GM12878 (cell line): ENCODE results near the gene UVRAG. TPM values are rescaled to one million over a fixed set of nuclear protein-coding genes. Genes with fewer than 3 reads are reported as not detected.
A peak's percentile ranks its signal among the peaks of the same experiment; 100 is the strongest.

Source experiments
- ATF7 ChIP-seq: fragments of 450-650 bp; IDR thresholded peaks from 2 replicates; pipeline ENCODE4 v1.6.1; 2016; ENCODE audit warnings: low read depth, mild to moderate bottlenecking
- CEBPB ChIP-seq, 2 experiments: fragments of 150-350 bp in 1 of 2; IDR thresholded peaks; 2 replicates each; pipeline ENCODE4 v1.6.1; 2012 to 2014; ENCODE audit warnings: low read depth in 2 of 2, low read length in 2 of 2, borderline replicate concordance in 1 of 2, inconsistent platforms in 1 of 2
- CHD1 ChIP-seq: IDR thresholded peaks from 2 replicates; pipeline ENCODE4 v1.6.1; 2012; ENCODE audit warnings: low read depth, low read length, improper control_type of control experiment
- CHD2 ChIP-seq: IDR thresholded peaks from 2 replicates; pipeline ENCODE4 v1.6.1; 2011; ENCODE audit warnings: low read depth, low read length, improper control_type of control experiment, borderline replicate concordance
- CHD4 ChIP-seq: fragments of 200-600 bp; sonication (generic); IDR thresholded peaks from 2 replicates; pipeline ENCODE4 v1.6.1; 2016; ENCODE audit warnings: mild to moderate bottlenecking
- CREB1 ChIP-seq: IDR thresholded peaks from 2 replicates; pipeline ENCODE4 v1.6.1; 2012; ENCODE audit warnings: low read depth, mild to moderate bottlenecking, inconsistent platforms
- EGR1 ChIP-seq, 2 experiments: IDR thresholded peaks; 1 replicate in 1 of 2; 2 replicates in 1 of 2; pipeline ENCODE4 v1.6.1; 2011 to 2012; ENCODE audit warnings: low read depth in 2 of 2, low read length in 2 of 2, borderline replicate concordance in 1 of 2, mild to moderate bottlenecking in 1 of 2, moderate library complexity in 1 of 2
- ESRRA ChIP-seq: IDR thresholded peaks from 2 replicates; pipeline ENCODE4 v1.6.1; 2012; ENCODE audit warnings: mild to moderate bottlenecking, low read length, improper control_type of control experiment
- IRF4 ChIP-seq: IDR thresholded peaks from 2 replicates; pipeline ENCODE4 v1.6.1; 2011; ENCODE audit warnings: low read depth, low read length
- MTA2 ChIP-seq: fragments of 450-650 bp; IDR thresholded peaks from 2 replicates; pipeline ENCODE4 v1.6.1; 2016; ENCODE audit warnings: low read depth, mild to moderate bottlenecking, moderate library complexity
- MYB ChIP-seq: fragments of 150-350 bp; IDR thresholded peaks from 2 replicates; pipeline ENCODE4 v1.6.1; 2014; ENCODE audit warnings: mild to moderate bottlenecking, low read depth, low read length, borderline replicate concordance
- NBN ChIP-seq: fragments of 450-650 bp; IDR thresholded peaks from 2 replicates; pipeline ENCODE4 v1.6.1; 2016
- NR2C1 ChIP-seq: fragments of 450-650 bp; IDR thresholded peaks from 2 replicates; pipeline ENCODE4 v1.6.1; 2017; ENCODE audit warnings: antibody characterized with exemption, mild to moderate bottlenecking, moderate library complexity
- NR2C2 ChIP-seq: IDR thresholded peaks from 2 replicates; pipeline ENCODE4 v1.6.1; 2011; ENCODE audit warnings: borderline replicate concordance, low read depth; ENCODE audit not compliant: control insufficient read depth, insufficient read length
- PAX5 ChIP-seq: IDR thresholded peaks from 2 replicates; pipeline ENCODE4 v1.6.1; 2011; ENCODE audit warnings: low read depth, low read length, borderline replicate concordance
- RAD51 ChIP-seq: fragments of 450-650 bp; IDR thresholded peaks from 2 replicates; pipeline ENCODE4 v1.6.1; 2016; ENCODE audit warnings: moderate library complexity, mild to moderate bottlenecking, inconsistent platforms
- SIX5 ChIP-seq: IDR thresholded peaks from 2 replicates; pipeline ENCODE4 v1.6.1; 2011; ENCODE audit warnings: mild to moderate bottlenecking, low read depth, low read length, moderate library complexity; ENCODE audit not compliant: severe bottlenecking
- SMARCA5 ChIP-seq: fragments of 450-650 bp; IDR thresholded peaks from 2 replicates; pipeline ENCODE4 v1.6.1; 2017; ENCODE audit warnings: mild to moderate bottlenecking
- SRF ChIP-seq, 2 experiments: IDR thresholded peaks; 2 replicates each; pipeline ENCODE4 v1.6.1; 2011; ENCODE audit warnings: low read depth in 2 of 2, low read length in 2 of 2, mild to moderate bottlenecking in 1 of 2, moderate library complexity in 1 of 2
- STAT1 ChIP-seq: fragments of 450-650 bp; conservative IDR thresholded peaks from 2 replicates; pipeline ENCODE4 v1.6.1; 2014; ENCODE audit warnings: antibody characterized with exemption, mild to moderate bottlenecking
- SUZ12 ChIP-seq: fragments of 200-600 bp; sonication (generic); IDR thresholded peaks from one replicate; pipeline ENCODE4 v1.6.1; 2018; ENCODE audit warnings: antibody characterized with exemption, mild to moderate bottlenecking; ENCODE audit not compliant: unreplicated experiment
- ZNF24 ChIP-seq: fragments of 450-650 bp; IDR thresholded peaks from 2 replicates; pipeline ENCODE4 v1.6.1; 2017; ENCODE audit warnings: antibody characterized with exemption, mild to moderate bottlenecking
- polyA plus RNA-seq, 11 experiments: library from polyadenylated mRNA; depleted of rRNA in 4 of 11; unstranded in 6 of 11; stranded (reverse) in 5 of 11; fragments of >200 nt; fragmentation: Nextera tagmentation in 4 of 11; fragmentation: Illumina TruSeq in 1 of 11; extraction: Ambion mirVana in 4 of 11; extraction: Trizol in 1 of 11; gene quantifications; 1 replicate in 1 of 11; 2 replicates in 10 of 11; pipeline versions ENCODE4 v1.2.1 to v1.2.3, GENCODE V29; 2011 to 2016; ENCODE audit warnings: inconsistent platforms in 2 of 11, missing spikeins in 2 of 11, low read depth in 1 of 11
- total RNA-seq, 4 experiments: library from RNA; depleted of rRNA in 3 of 4; stranded (reverse); fragments of >200 nt in 3 of 4; fragmentation: Illumina TruSeq in 1 of 4; extraction: Trizol in 1 of 4; gene quantifications; 2 replicates each; pipeline versions ENCODE4 v1.2.1 to v1.2.3, GENCODE V29; 2013 to 2021
- TF ChIP-seq, protein P1 (sequence below): fragments of 450-650 bp; IDR thresholded peaks from 2 replicates; pipeline ENCODE4 v1.6.1; 2014; ENCODE audit warnings: mild to moderate bottlenecking
- TF ChIP-seq, protein P2 (sequence below): IDR thresholded peaks from 2 replicates; pipeline ENCODE4 v1.6.1; 2012; ENCODE audit warnings: low read length, inconsistent platforms
- TF ChIP-seq, protein P3 (sequence below): fragments of 450-650 bp; IDR thresholded peaks from 2 replicates; pipeline ENCODE4 v1.6.1; 2016; ENCODE audit warnings: mild to moderate bottlenecking
- TF ChIP-seq, protein P4 (sequence below): IDR thresholded peaks from 2 replicates; pipeline ENCODE4 v1.6.1; 2011; ENCODE audit warnings: mild to moderate bottlenecking, low read depth, low read length, moderate library complexity; ENCODE audit not compliant: insufficient replicate concordance
- TF ChIP-seq, protein P5 (sequence below): fragments of 450-650 bp; IDR thresholded peaks from 2 replicates; pipeline ENCODE4 v1.6.1; 2017; ENCODE audit warnings: low read depth, mild to moderate bottlenecking, moderate library complexity

Gene UVRAG
- total and polyA plus RNA-seq, 10 of the 15 experiments (the other 5 are each of a cell fraction or from before 2014, with no cell fraction given): 7.0 to 43.4 (median 37.0) TPM

DNA sequence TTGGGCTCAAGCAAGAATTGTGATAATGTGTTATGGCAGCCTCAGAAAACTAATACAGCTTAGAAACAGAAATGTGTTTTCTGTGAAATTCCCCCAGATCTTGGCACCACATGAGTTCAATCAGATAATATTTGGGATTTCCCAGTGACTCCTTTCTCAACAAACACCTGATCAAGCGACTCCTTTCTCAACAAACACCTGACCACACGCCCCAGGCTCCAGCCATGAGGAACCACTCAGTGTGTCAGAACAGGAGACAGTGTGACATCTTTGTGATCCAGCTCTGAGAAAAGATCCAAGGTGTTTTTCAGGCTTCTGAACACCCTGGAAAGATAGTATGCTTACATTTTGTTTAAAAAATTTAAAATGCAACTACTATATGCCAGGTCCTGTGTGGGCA is 1.9 kb upstream of the UVRAG start (continued):
- TF ChIP-seq CHD2 (no peak), SMARCA5 (no peak), SUZ12 (no peak), ESRRA (no peak), CEBPB (IDR thresholded peaks at IDR 0.05; ENCODE audit: borderline replicate concordance in 1 of 2, low read depth in 2 of 2, low read length in 2 of 2) (no peak), CHD4 (no peak), EGR1 (IDR thresholded peaks at IDR 0.05; ENCODE audit: borderline replicate concordance in 1 of 2, low read depth in 2 of 2, low read length in 2 of 2) (no peak), IRF4 (no peak), PAX5 (0 out of 2 replicates have a peak, but pooled peaks have one; percentile 25), MYB (no peak), NR2C1 (no peak), CHD1 (no peak), ATF7 (no peak), SRF (IDR thresholded peaks at IDR 0.05; ENCODE audit: low read depth in 2 of 2, low read length in 2 of 2) (no peak), CREB1 (0 out of 2 replicates have a peak, but pooled peaks have one; percentile 31), SIX5 (no peak), MTA2 (peak; percentile 45; the same call in 1 of the 2 replicates), RAD51 (peak; percentile 68; the same call in 1 of the 2 replicates), NR2C2 (no peak), NBN (no peak), STAT1 (no peak), ZNF24 (no peak)
- TF ChIP-seq, protein P1, sequence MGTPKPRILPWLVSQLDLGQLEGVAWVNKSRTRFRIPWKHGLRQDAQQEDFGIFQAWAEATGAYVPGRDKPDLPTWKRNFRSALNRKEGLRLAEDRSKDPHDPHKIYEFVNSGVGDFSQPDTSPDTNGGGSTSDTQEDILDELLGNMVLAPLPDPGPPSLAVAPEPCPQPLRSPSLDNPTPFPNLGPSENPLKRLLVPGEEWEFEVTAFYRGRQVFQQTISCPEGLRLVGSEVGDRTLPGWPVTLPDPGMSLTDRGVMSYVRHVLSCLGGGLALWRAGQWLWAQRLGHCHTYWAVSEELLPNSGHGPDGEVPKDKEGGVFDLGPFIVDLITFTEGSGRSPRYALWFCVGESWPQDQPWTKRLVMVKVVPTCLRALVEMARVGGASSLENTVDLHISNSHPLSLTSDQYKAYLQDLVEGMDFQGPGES: no peak
- TF ChIP-seq, protein P2, sequence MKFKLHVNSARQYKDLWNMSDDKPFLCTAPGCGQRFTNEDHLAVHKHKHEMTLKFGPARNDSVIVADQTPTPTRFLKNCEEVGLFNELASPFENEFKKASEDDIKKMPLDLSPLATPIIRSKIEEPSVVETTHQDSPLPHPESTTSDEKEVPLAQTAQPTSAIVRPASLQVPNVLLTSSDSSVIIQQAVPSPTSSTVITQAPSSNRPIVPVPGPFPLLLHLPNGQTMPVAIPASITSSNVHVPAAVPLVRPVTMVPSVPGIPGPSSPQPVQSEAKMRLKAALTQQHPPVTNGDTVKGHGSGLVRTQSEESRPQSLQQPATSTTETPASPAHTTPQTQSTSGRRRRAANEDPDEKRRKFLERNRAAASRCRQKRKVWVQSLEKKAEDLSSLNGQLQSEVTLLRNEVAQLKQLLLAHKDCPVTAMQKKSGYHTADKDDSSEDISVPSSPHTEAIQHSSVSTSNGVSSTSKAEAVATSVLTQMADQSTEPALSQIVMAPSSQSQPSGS: peak; percentile 64; the same call in 1 of the 2 replicates
- TF ChIP-seq, protein P3, sequence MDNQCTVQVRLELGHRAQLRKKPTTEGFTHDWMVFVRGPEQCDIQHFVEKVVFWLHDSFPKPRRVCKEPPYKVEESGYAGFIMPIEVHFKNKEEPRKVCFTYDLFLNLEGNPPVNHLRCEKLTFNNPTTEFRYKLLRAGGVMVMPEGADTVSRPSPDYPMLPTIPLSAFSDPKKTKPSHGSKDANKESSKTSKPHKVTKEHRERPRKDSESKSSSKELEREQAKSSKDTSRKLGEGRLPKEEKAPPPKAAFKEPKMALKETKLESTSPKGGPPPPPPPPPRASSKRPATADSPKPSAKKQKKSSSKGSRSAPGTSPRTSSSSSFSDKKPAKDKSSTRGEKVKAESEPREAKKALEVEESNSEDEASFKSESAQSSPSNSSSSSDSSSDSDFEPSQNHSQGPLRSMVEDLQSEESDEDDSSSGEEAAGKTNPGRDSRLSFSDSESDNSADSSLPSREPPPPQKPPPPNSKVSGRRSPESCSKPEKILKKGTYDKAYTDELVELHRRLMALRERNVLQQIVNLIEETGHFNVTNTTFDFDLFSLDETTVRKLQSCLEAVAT: no peak
- TF ChIP-seq, protein P4, sequence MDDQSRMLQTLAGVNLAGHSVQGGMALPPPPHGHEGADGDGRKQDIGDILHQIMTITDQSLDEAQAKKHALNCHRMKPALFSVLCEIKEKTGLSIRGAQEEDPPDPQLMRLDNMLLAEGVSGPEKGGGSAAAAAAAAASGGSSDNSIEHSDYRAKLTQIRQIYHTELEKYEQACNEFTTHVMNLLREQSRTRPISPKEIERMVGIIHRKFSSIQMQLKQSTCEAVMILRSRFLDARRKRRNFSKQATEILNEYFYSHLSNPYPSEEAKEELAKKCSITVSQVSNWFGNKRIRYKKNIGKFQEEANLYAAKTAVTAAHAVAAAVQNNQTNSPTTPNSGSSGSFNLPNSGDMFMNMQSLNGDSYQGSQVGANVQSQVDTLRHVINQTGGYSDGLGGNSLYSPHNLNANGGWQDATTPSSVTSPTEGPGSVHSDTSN: no peak
- TF ChIP-seq, protein P5, sequence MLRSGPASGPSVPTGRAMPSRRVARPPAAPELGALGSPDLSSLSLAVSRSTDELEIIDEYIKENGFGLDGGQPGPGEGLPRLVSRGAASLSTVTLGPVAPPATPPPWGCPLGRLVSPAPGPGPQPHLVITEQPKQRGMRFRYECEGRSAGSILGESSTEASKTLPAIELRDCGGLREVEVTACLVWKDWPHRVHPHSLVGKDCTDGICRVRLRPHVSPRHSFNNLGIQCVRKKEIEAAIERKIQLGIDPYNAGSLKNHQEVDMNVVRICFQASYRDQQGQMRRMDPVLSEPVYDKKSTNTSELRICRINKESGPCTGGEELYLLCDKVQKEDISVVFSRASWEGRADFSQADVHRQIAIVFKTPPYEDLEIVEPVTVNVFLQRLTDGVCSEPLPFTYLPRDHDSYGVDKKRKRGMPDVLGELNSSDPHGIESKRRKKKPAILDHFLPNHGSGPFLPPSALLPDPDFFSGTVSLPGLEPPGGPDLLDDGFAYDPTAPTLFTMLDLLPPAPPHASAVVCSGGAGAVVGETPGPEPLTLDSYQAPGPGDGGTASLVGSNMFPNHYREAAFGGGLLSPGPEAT: peak; percentile 73; the same call in 1 of the 2 replicates
